Stimulated activated CD4-positive, alpha-beta T cell treated with anti-CD3 and anti-CD28 coated beads, TNF-alpha, amount 100 ng/mL, for 4 hours (primary cell): Measurements from ENCODE around the gene ZNF732.
"Not testable (repeated sequence)": the region's sequence is repeated elsewhere in the genome, so short reads cannot be mapped to it uniquely, and the experiment has no call there.

ENCODE experiments used
- DNase-seq, 3 experiments: peaks; one replicate each; pipeline ENCODE4 v3.0.0-alpha.2; 2020; ENCODE audit warnings: low read depth in 3 of 3

The ZNF732 gene

GRCh38 chr4:304969-305680 lies at the start of gene ZNF732:
Gene ZNF732 (minus strand): TSS chr4:305474. CDS start chr4:305310, 164 bp downstream.
- DNase-seq, result no peak

GRCh38 chr4:340011-340410 lies 34.7 kb upstream of the ZNF732 start:
- DNase-seq, result no peak

DNA sequence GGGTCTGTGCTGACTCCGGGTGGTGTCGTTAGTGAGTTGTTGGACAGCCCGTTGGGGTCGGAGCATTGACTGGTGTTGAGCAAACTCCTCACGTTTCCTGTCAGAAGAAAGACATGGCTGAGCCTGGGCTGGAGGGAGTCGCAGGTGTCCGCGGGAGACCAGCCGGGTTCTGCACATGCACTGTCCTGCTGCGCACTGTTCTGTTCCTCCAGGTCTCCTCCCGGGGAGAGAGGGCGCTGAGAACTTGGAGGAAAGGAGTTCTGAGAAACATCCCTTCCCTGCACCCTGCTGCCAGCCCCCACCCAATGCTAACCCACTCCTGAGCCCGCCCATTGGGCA lies 33.5 kb upstream of the ZNF732 start:
- DNase-seq, result no peak

- peak; percentile 25 to 52 (median 41) for DNase-seq
These were observed 32.9 kb upstream of the ZNF732 start for GRCh38 chr4:337932-338758.

DNA sequence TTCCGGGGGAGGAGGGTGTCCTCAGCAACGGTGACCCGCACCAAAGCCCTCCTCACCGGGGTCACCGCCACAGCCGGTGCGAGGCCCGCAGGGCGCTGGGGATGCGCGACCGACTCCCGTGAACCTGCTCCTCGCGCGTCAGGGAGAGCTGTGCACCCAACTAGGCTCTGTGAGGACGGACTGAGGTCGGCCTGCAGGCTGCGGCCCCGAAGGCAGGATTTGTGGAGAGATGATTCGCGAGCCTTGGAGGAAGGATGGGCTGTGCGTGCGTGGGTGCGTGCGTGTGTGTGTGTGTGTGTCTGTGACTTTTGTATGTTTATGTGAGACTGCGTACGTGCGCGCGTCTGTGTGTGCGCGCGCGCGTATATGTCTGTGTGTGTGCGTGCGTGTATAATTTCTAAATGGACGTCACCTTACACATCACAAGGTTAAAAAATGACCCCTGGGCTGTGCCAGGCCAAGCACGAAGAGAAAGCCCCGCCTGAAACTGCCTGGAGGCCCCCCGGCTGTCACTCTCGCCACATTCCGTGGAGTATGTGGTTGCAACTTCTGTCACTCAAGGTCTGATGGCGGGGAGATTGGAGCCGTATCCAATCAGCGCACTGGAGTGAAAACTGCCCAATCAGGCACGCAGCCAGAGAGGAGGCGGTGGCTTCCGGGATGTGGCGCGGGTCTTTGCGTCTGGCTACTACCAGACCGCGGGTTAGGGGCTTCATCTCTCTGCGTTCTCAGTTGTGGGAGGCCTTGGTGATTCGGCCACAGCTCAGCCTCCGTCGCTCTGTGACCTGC lies 32.1 kb upstream of the ZNF732 start, which contains the start of gene ZNF141:
Gene ZNF141, plus strand, starts transcription at position 672 of the 789 bp plus-strand sequence. CDS start 170 bp downstream, outside the sequence.
- peak; percentile 60 to 81 (median 74) for DNase-seq

GRCh38 chr4:336893-337142 lies 31.5 kb upstream of the ZNF732 start:
- no peak for DNase-seq

GRCh38 chr4:336099-336892 lies 31.0 kb upstream of the ZNF732 start:
- DNase-seq, result no peak

GRCh38 chr4:335515-335914 lies 30.2 kb upstream of the ZNF732 start:
- DNase-seq, result no peak

DNA sequence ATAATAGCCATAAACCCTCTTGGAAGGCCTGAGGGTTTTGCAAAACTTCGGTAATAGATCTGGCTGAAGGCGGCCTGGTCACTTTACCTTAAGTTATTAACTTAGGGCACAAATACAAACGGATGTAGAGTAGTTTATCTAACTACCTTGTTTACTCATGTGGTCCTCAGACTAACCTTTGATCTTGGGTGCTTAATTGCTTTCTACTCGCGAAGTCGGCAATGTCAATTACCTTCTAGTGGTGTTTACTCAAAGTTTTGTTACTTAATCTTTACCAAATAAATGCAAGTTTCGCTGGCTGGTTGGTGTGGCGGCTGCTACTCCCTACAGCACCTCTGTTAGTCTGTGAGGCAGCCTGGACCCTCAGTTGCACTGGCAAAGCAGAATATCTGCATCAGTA lies 23.5 kb upstream of the ZNF732 start:
- DNase-seq, result no peak

- no peak for DNase-seq
These were observed 9.1 kb upstream of the ZNF732 start for GRCh38 chr4:314296-314903.

- DNase-seq, result no peak
These were observed 4.5 kb upstream of the ZNF732 start for GRCh38 chr4:309807-310206.

DNA sequence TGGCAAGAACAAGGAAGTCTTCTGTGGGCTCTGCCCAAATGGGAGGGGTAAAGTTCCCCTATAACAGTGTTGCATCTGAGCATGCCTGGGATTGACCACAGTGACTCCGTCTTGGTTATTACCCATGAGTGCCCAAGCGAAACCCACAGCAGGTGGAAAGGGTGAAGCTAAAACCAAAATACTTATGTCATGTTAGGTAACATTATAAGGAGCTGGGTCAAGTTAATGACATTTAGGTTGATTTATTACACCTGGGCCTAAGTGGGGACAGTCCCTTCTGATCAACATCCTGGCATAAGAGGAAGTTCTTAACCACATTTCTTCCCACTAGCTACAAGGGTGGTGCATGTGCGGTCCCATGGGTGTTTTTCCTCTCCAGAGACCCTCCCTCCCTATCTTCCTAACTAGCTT lies 1.3 kb upstream of the ZNF732 start:
- no peak for DNase-seq

- DNase-seq, result not testable (repeated sequence)
These were observed 758 bp downstream of the ZNF732 start for GRCh38 chr4:304516-304915.

DNA sequence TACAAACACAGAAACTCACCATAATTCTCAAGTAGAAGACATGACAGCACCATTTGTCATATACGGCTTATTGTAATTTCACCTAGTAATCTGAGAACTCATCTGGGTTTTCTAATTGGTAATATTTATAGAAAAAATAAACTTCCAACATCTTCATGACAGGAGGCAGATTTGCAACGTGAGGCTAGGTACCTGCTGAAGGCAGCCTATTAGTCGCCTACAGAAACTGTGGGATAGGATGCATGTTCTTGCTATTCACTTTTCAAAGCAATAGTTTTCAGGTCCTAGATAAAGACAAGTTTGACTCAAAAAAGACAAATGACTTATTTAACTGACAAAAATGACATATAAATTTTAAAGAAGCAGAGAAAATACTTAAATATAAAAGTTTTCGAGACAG lies 2.9 kb downstream of the ZNF732 start:
- DNase-seq, result no peak

GRCh38 chr4:294732-295131 lies 10.5 kb downstream of the ZNF732 start:
- DNase-seq, result no peak

DNA sequence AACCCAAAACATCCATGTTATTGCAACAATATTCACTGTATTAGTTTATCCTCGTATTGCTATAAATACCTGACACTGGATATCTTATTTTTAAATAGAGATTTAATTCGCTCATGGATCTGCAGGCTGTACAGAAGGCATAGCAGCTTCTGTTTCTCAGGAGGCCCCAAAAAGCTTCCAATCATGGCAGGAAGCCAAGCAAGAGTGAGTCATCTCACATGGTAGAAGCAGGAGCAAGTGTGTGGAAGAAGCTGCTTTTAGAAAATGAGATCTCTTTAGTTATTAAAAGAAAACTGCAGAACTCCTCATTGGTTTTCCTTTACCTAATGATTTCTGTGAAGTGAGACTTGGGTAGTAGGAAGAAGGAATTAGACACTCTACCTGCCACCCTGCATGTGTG lies 16.4 kb downstream of the ZNF732 start:
- DNase-seq, result no peak

DNA sequence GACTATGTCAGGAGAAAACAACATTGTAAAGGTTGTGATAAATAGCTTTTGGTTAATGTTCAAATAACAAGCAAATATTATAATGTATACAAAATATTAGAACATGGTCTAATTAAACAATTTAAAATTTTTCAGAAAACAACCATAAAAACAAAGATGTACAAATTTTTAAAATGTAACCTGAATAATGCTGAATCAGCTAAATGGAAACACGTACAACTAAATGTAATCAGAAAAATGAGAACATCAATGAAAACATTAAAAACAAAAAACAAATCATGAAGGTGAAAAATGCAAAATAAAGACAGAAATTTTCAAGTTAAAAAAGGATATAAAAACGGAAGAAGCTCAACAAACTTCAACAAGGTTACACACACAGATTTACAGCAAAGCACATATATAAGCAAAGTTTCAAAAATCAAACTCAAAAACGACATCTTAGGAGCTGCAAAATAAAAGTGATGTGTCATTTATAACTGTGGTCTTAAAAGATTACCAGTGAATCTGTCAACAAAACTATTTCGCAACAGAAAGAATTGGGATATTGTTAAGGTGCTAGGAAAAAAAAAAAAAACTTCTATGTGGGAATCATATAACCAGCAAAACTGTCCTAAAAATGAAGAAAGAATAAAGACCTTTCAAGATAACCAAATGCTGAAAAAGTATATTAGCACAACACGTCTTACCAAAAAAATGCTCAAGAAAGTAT lies 31.8 kb downstream of the ZNF732 start:
- no peak for DNase-seq

DNA sequence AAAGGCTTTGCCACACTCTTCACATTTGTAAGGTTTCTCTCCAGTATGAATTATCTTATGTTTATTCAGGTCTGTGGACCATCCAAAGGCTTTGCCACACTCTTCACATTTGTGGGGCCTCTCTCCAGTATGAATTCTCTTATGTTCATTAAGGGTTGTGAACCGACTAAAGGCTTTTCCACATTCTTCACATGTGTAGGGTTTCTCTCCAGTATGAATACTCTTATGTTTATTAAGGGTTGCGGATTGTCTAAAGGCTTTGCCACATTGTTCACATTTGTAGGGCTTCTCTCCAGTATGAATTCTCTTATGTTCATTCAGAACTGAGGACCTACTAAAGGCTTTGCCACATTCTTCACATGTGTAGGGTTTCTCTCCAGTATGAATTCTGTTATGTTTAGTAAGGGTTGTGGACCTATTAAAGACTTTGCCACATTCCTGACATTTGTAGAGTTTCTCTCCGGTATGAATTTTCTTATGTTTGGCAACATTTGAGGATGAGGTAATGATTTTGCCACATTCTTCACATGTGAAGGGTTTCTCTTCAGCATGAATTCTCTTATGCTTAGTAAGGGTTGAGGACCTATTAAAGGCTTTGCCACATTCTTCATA lies 33.7 kb downstream of the ZNF732 start:
- no peak for DNase-seq

GRCh38 chr4:259240-259639 lies 46.0 kb downstream of the ZNF732 start:
- DNase-seq, result not testable (repeated sequence)

DNA sequence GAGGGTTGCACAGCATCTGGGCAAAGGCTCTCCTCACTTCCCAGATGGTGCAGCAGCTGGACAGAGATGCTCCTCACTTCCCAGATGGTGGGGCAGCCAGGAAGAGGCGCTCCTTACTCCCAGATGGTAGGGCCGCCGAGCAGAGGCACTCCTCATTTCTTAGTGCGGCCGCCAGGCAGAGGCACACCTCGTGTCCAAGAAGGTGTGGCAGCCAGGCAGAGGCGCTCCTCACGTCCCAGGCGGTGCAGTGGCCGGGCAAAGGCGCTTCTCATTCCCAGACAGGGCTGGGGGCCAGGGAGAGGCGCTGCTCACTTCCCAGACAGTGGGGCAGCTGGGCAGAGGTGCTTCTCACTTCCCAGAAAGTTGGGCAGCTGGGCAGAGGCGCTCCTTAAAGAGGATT lies 48.8 kb downstream of the ZNF732 start:
- DNase-seq, result no peak
